ENCODE measurements around the gene PRDM13.
"Not testable (repeated sequence)": the region's sequence is repeated elsewhere in the genome, so short reads cannot be mapped to it uniquely, and the experiment has no call there.

Gene PRDM13

GRCh38 chr6:99604166-99605073 lies 2.2 kb upstream of the PRDM13 start:
- no peak for DNase-seq

GRCh38 chr6:99605074-99605734 lies 1.4 kb upstream of the PRDM13 start:
- DNase-seq = no peak

GRCh38 chr6:99605911-99606655 lies 550 bp upstream of the PRDM13 start:
- no peak for DNase-seq

GRCh38 chr6:99607416-99608036 lies 893 bp downstream of the PRDM13 start:
- DNase-seq = peak in 1 of 2 experiments; percentile 24

- no peak for DNase-seq
Observed at GRCh38 chr6:99608059-99608885, 1.6 kb downstream of the PRDM13 start.

- DNase-seq = no peak
Observed at GRCh38 chr6:99608886-99609482, 2.4 kb downstream of the PRDM13 start.

- no peak for DNase-seq
Observed at GRCh38 chr6:99609905-99610489, 3.4 kb downstream of the PRDM13 start.

- no peak for DNase-seq
Observed at GRCh38 chr6:99611148-99611547, 4.5 kb downstream of the PRDM13 start.

- DNase-seq = peak; percentile 95 to 98
Observed at GRCh38 chr6:99612551-99613408, 6.1 kb downstream of the PRDM13 start.

- peak; percentile 69 for DNase-seq
Observed at GRCh38 chr6:99613409-99613704, 6.7 kb downstream of the PRDM13 start.

GRCh38 chr6:99613705-99614429 lies 7.2 kb downstream of the PRDM13 start:
- peak; percentile 69 to 80 for DNase-seq

GRCh38 chr6:99614430-99615186 lies 8.0 kb downstream of the PRDM13 start:
- peak; percentile 76 to 87 for DNase-seq

- DNase-seq = no peak
Observed at GRCh38 chr6:99617131-99617530, 10.5 kb downstream of the PRDM13 start.

- DNase-seq = no peak
Observed at GRCh38 chr6:99618649-99619408, 12.2 kb downstream of the PRDM13 start.

- no peak for DNase-seq
Observed at GRCh38 chr6:99619409-99619762, 12.8 kb downstream of the PRDM13 start.

GRCh38 chr6:99622044-99622443 lies 15.4 kb downstream of the PRDM13 start:
- not testable (repeated sequence) for DNase-seq

GRCh38 chr6:99629293-99629692 lies 22.7 kb downstream of the PRDM13 start:
- no peak for DNase-seq

- DNase-seq = no peak
Observed at GRCh38 chr6:99637629-99638028, 31.0 kb downstream of the PRDM13 start.
